SK-N-MC (cell line): ENCODE measurements around the gene SPTBN4.

Experiments
- EZH2 ChIP-seq: fragments of 200-600 bp; sonication (generic); IDR thresholded peaks from one replicate; pipeline ENCODE4 v1.6.1; 2017; ENCODE audit warnings: antibody characterized with exemption
- POLR2AphosphoS5 ChIP-seq: IDR thresholded peaks from 2 replicates; pipeline ENCODE4 v1.6.1; 2012; ENCODE audit warnings: mild to moderate bottlenecking, low read depth, low read length, borderline replicate concordance

GRCh38 chr19:40421993-40422747 is 44.6 kb upstream of the SPTBN4 start:
- TF ChIP-seq POLR2AphosphoS5 = no peak
- no peak for TF ChIP-seq EZH2
